GM18502 (cell line): Measurements from ENCODE around the gene PARS2.
A peak's percentile ranks its signal among the peaks of the same experiment; 100 is the strongest.
"Not testable (repeated sequence)": the region's sequence is repeated elsewhere in the genome, so short reads cannot be mapped to it uniquely, and the experiment has no call there.

Experiments
- ATAC-seq: cut with Tn5 transposase; IDR thresholded peaks from one replicate; pipeline ENCODE4 v1.9.1; 2021; ENCODE audit warnings: mild to moderate bottlenecking; ENCODE audit not compliant: unreplicated experiment, poor library complexity

PARS2 gene

GRCh38 chr1:54775828-54776721, 11.8 kb upstream of the PARS2 start:
- ATAC-seq = not testable (repeated sequence)

GRCh38 chr1:54774820-54775498, 10.6 kb upstream of the PARS2 start:
- no peak for ATAC-seq

GRCh38 chr1:54772951-54773350, 8.6 kb upstream of the PARS2 start:
- ATAC-seq = no peak

- ATAC-seq = no peak
Observed at GRCh38 chr1:54768093-54768492, 3.8 kb upstream of the PARS2 start.

GRCh38 chr1:54767526-54767925, 3.2 kb upstream of the PARS2 start:
- ATAC-seq = no peak

GRCh38 chr1:54766726-54767125, 2.4 kb upstream of the PARS2 start:
- no peak for ATAC-seq

- ATAC-seq = peak; percentile 23
Observed at GRCh38 chr1:54764922-54765561, 719 bp upstream of the PARS2 start.

- ATAC-seq = no peak
Observed at GRCh38 chr1:54763816-54764132, 549 bp downstream of the PARS2 start.

GRCh38 chr1:54758678-54759348, 5.5 kb downstream of the PARS2 start:
- ATAC-seq = no peak

GRCh38 chr1:54757833-54758232, 6.5 kb downstream of the PARS2 start:
- no peak for ATAC-seq

- no peak for ATAC-seq
Observed at GRCh38 chr1:54754486-54755285, 9.6 kb downstream of the PARS2 start.

GRCh38 chr1:54754045-54754444, 10.3 kb downstream of the PARS2 start:
- ATAC-seq = no peak

GRCh38 chr1:54751426-54751825, 12.9 kb downstream of the PARS2 start:
- no peak for ATAC-seq

GRCh38 chr1:54750596-54750995, 13.7 kb downstream of the PARS2 start:
- ATAC-seq = no peak

GRCh38 chr1:54748094-54748835, 16.1 kb downstream of the PARS2 start:
- ATAC-seq = no peak

- ATAC-seq = no peak
Observed at GRCh38 chr1:54745864-54746263, 18.5 kb downstream of the PARS2 start.

- no peak for ATAC-seq
Observed at GRCh38 chr1:54745274-54745673, 19.0 kb downstream of the PARS2 start.

- ATAC-seq = no peak
Observed at GRCh38 chr1:54744696-54745095, 19.6 kb downstream of the PARS2 start.
